HL-60 (cell line): ENCODE measurements around the gene EPHB3.

Experiments used
- DNase-seq, 2 experiments: peaks; one replicate each; pipeline ENCODE4 v3.0.0-alpha.2; 2010 to 2020; ENCODE audit warnings: low read depth in 1 of 2, low spot score in 1 of 2
- H3K27ac ChIP-seq: fragments of 250-450 bp; sonication (Bioruptor Pico); replicated peaks from 2 replicates; pipeline ENCODE4 v1.5.1; 2020; ENCODE audit warnings: mild to moderate bottlenecking, moderate library complexity
- H3K27me3 ChIP-seq: fragments of 250-450 bp; sonication (Bioruptor Pico); 2 replicates; pipeline ENCODE4 v1.5.1; 2021; ENCODE audit warnings: mild to moderate bottlenecking, moderate library complexity; ENCODE audit not compliant: insufficient read depth, poor library complexity, severe bottlenecking
- H3K4me3 ChIP-seq: replicated peaks from 2 replicates; pipeline ENCODE4 v1.5.1; 2011; ENCODE audit warnings: mild to moderate bottlenecking, control low read depth, low read length; ENCODE audit not compliant: insufficient read depth
- CTCF ChIP-seq: IDR thresholded peaks from one replicate; pipeline ENCODE4 v1.5.1; 2011; ENCODE audit warnings: low read length, control low read depth, inconsistent platforms; ENCODE audit not compliant: insufficient read depth
- GABPA ChIP-seq: IDR thresholded peaks from 2 replicates; pipeline ENCODE4 v1.6.1; 2012; ENCODE audit warnings: low read depth
- POLR2AphosphoS5 ChIP-seq: IDR thresholded peaks from 2 replicates; pipeline ENCODE4 v1.6.1; 2012; ENCODE audit warnings: low read depth
- REST ChIP-seq: IDR thresholded peaks from 2 replicates; pipeline ENCODE4 v1.6.1; 2012; ENCODE audit warnings: low read depth; ENCODE audit not compliant: insufficient replicate concordance
- SPI1 ChIP-seq: IDR thresholded peaks from 2 replicates; pipeline ENCODE4 v1.6.1; 2012; ENCODE audit warnings: low read depth, mild to moderate bottlenecking, borderline replicate concordance

EPHB3 gene

GRCh38 chr3:184592371-184593219 lies 31.0 kb downstream of the EPHB3 start:
- Histone ChIP-seq H3K27ac (no peak overlapping the region), H3K27me3 (no peaks in the 10 kb centered on the region), H3K4me3 (no peak overlapping the region)
- no peak for DNase-seq
- TF ChIP-seq REST, result no peak
- no peak for TF ChIP-seq SPI1
- no peak for TF ChIP-seq POLR2AphosphoS5
- no peak for TF ChIP-seq CTCF
- no peak for TF ChIP-seq GABPA

- Histone ChIP-seq H3K27me3 (no peaks in the 10 kb centered on the region), H3K27ac (no peak overlapping the region), H3K4me3 (no peak overlapping the region)
- TF ChIP-seq CTCF, result no peak
- no peak for TF ChIP-seq GABPA
- TF ChIP-seq POLR2AphosphoS5, result no peak
- TF ChIP-seq REST, result no peak
- DNase-seq, result no peak
These were observed 31.8 kb downstream of the EPHB3 start for GRCh38 chr3:184593220-184593927.

GRCh38 chr3:184593928-184594303 lies 32.3 kb downstream of the EPHB3 start:
- TF ChIP-seq SPI1 (no peak), CTCF (no peak), GABPA (no peak), POLR2AphosphoS5 (no peak), REST (no peak)
- no peak for DNase-seq
- Histone ChIP-seq H3K4me3 (no peak overlapping the region), H3K27me3 (no peaks in the 10 kb centered on the region), H3K27ac (no peak overlapping the region)
